HK-2 (cell line): ENCODE data around the gene TEX13A.

Source experiments
- DNase-seq: peaks from one replicate; pipeline ENCODE4 v3.0.0-alpha.2; 2018; ENCODE audit not compliant: unreplicated experiment

TEX13A gene

GRCh38 chrX:105173071-105173470 is 47.4 kb downstream of the TEX13A start:
- DNase-seq = no peak
